Central memory CD4-positive, alpha-beta T cell (primary cell): Measurements from ENCODE around the gene RUNDC1.

Source experiments
- DNase-seq: peaks from one replicate; pipeline ENCODE4 v3.0.0; 2022

The RUNDC1 gene

DNA sequence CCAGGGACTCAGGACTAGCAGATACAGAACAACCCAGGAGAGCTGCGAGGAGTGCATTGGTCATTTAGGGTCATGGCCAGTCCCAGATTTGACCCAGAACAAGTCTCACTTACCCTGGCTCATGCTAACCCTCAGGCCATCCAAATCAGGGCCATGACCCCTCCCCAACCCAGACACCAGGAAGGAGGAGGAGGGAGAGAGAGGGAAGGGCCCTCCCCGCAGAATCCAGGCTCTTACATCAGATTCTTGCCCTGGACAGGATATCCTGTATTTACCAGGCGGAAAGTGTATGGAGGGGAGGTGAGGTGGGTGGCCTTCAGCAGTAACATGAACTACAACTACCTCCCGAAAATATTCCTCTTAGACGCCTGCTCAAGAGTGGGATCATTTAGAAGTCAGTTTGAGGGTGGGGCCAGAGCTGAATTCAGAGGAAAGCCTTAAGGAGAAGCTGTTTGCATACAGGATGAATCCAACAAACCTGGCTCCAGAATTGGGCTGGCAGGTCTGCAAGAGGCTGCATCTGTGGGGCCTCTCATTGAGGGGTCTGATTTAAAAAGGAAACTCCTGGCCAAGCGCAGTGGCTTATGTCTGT lies 39.8 kb downstream of the RUNDC1 start:
- no peak for DNase-seq

DNA sequence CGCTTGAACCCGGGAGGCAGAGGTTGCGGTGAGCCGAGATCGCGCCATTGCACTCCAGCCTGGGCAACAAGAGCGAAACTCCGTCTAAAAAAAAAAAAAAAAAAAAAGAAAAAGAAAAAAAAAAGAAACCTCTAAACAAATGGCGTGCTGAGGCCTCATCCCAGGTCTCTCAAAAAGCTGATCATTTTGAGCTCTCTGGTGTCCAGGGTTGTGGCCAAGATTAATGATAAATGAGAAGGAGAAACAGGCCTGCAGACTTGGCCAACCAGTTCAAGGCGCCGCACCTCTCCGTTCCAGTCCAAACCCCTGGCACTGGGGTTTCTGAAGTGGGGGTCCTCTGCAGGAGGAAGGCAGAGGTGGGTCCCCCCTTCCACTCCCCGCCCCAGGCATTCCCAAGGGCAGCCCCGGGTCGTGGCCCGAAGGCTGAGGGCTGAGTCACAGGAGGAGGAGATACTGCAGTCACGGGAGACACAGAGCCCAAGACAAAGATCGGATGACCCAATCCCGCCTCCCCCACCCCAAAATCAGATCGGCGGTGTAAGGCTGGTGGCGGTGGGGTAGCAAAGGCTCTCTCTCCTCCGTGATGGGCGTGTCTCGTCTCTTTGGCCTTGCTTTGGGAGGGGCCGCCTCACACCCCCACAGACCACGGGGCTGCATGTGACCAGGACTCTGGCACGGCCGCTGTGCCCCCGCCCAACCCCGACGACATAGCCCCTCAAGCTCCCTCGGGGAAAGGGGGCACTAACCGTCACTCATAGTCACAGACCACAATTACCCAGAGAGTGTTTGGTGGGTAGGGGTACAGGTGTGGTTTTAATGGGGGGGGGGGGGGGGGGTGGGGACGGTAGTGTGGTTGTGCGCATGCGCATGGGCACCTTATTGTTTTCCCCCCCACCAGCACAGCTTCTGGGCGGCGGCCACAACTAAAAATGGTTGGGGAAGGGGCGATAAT lies 40.7 kb downstream of the RUNDC1 start:
- DNase-seq = no peak

- DNase-seq = peak; percentile 51
These were observed 41.6 kb downstream of the RUNDC1 start, which contains the start of gene VAT1 for GRCh38 chr17:43021741-43022512. Gene VAT1 (minus strand): TSS chr17:43022385. CDS start chr17:43022322, 63 bp downstream.

DNA sequence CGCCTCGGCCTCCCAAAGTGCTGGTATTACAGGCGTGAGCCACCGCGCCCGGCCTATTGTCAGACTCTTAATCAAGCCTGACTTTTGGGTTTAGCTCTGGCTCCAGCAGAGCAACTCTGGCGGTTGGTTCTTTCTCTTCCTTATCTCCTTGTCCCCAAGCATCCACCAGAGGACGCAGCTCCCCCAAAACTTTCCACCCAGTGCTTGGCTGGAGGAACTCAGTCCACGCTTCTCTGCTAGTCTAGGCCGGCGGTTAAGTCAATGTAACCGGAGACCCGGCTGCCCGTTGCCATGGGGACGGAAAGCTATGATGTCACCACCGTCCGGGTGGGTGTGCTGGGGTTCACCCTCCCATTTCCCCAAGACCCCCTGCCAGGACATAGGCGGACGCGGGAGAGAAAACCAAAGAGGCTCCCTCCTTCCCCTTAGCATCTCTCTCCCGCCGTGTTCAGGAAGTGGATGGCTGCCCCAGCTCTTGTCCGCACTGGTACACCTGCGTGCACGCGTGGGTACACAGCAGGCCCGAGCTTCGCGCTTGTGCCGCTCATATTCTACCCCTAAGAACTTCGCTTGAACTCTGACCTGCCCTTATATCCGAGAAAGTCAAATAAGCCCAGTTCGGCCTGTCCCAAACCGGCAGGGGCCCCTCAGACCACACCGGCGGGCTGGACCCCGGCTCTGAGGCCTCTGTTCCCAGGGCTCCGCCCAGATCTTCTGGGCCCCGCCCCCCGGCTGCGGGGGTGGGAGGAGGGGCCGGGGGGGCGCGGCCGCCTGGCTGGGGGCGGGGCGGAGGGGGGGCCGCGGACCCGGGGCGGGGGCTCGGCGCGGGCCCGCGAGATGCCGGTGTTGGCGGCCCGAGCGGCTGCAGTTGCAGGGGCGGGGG lies 44.3 kb downstream of the RUNDC1 start, which contains the start of gene RND2:
RND2 (plus strand) TSS at position 825 of the 883 bp plus-strand sequence. CDS start 117 bp downstream, outside the sequence.
- peak; percentile 80 for DNase-seq

- DNase-seq = no peak
These were observed 44.9 kb downstream of the RUNDC1 start for GRCh38 chr17:43025290-43025657.

- DNase-seq = no peak
These were observed 45.6 kb downstream of the RUNDC1 start for GRCh38 chr17:43025766-43026537.

- no peak for DNase-seq
These were observed 46.2 kb downstream of the RUNDC1 start for GRCh38 chr17:43026595-43026994.

DNA sequence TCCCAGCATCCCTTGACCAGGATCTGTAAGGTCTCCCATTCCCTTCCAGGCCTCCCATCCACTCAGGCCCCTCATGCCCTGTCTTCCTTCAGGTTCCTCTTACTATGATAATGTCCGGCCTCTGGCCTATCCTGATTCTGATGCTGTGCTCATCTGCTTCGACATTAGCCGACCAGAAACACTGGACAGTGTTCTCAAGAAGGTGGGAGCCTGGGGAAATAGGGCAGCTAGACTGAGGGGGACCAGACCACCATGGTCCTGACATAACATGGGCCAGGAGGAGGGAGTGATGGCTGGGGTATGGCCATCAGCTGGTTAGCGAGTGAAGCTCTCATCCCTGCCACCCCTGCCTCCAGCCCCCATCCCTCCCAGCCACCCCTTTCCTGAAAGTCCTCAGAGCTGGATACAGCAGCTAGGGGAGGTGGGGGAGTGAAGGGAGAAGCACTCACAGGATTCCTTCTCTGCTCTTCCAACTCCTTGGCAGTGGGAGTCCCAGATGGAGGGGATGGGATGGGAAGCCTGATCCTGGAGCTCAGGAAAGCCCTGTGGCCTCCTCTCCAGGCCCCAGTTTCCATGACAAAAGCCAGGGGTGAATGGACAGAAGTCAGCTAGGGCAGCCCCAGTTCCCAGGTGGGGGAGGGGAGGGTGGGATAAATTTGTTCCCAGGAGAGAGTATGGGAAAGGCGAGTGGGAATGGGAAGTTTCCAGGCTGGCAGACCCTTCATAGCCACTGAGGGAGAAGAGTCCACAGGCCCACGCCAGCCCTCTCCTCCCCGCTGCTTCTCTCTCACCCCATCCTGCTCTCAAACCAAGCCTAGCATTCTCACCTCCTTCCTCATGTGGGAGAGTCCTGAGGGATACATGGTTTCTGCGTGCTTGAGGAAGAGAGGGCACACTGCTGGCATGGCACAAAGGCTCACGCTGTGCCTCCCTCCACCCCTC lies 47.0 kb downstream of the RUNDC1 start:
- DNase-seq = no peak

DNA sequence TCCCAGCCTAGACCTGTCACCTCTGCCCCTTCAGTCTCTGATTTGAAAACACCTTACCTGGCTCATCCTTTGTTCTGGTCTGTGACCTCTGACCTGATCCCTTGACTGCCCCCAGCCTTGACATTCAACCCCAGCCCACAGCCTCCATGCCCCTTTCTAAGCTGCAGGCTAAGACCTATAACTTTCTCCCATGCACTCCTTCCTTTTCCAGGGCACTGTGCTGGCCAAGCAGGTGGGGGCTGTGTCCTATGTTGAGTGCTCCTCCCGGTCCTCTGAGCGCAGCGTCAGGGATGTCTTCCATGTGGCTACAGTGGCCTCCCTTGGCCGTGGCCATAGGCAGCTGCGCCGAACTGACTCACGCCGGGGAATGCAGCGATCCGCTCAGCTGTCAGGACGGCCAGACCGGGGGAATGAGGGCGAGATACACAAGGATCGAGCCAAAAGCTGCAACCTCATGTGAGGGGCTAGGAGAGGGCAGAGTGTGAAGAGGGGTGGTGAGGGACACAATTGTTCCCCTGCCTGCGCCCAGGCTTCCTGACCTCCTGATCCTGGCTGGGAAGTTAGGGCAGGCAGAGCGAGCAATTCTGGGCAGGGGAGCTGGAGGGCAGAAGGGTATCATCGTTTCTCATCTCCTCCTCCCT lies 48.0 kb downstream of the RUNDC1 start:
- no peak for DNase-seq

DNA sequence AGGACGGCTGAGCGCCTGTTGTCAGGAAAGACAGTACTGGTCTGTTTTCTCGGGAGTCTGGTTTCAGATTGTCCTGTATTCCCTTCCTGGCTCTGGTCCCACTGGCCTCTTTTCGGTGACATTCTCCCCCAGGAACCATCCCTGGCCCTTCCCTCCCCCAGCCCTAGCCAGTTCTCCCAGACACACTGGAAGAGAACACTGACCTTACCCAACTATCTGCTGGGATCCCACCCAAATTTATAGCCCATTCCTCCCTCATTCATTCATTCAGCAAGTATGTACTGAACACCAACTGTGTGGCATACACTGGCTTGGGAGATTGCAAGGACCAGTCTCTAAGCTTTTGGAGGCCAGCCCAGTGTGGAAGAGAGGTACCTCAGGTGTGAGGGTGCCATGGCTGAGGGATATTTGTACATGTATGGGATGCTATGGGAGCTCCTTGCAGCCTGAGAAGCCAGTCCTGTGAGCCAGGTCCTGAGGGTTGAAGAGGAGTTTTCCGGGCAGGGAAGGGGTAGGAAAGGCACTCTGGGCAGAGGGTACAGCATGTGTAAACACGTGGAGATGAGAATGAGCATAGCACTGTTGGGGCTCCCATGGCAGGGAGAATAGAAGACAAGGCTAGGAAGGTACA lies 49.9 kb downstream of the RUNDC1 start:
- no peak for DNase-seq

GRCh38 chr17:43031666-43032065 lies 51.3 kb downstream of the RUNDC1 start:
- no peak for DNase-seq

DNA sequence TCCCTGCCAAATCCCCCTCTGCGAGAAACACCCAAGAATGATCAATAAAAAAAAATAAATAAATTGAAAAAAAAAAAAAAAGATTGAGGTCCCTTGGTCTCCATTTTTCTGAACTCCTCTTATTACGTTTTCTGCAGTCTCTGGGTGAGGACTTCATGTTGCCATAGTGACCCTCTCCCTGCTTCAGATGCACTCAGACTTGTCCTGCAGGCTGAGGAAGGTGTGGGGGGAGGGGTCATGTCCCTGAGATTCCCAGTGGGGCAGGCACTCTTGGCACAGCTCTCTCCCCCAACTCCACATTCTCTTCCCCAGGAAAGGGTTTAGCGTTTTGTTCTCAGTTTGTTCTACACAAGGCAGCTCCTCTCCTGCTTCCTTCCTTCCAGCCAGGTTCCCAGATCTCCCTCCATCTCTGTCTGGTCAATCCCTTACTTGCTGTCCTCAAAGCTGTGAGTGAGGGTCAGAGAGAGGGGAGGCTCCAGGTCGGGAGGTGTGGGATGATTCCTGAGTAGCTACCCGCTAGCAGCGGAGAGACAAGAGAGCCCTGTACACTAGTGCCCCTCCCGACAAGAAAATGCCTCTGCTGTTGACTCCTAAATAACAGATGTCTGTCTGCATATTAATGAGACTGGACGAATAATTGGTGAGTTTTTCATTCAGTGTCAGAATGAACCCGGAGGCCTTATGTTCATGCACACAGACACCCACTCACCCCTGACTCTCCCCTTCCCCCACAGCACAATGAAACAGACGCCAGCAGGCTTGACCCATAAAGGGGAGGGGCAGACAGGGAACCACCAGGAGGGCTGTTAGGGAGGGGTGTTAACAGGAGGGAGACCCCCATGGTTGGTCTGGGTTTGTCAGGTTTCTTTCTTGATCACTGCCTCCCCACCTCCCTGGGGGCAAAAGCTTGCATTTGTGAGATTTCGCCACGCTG lies 53.9 kb downstream of the RUNDC1 start:
- DNase-seq = no peak

DNA sequence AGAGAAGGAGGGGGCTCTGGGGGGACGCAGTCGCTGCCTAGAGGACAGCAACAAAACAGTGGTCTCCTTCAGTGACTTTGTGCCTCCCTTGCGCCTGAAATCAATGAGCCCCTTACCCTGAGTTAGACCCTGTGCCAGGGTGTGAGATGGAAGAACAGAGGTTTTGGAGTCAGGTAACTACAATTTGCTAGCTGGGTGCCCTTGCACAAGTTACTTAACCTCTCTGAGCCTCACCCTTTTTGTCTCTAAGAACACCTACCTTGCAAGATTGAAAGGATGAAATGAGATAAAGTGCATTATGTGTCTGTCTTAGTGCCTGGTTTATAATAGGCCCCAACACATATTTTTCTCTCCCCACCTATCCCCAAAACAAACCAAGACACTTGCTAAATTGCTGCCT lies 54.5 kb downstream of the RUNDC1 start:
- no peak for DNase-seq

- no peak for DNase-seq
These were observed 59.3 kb downstream of the RUNDC1 start for GRCh38 chr17:43039646-43040045.

DNA sequence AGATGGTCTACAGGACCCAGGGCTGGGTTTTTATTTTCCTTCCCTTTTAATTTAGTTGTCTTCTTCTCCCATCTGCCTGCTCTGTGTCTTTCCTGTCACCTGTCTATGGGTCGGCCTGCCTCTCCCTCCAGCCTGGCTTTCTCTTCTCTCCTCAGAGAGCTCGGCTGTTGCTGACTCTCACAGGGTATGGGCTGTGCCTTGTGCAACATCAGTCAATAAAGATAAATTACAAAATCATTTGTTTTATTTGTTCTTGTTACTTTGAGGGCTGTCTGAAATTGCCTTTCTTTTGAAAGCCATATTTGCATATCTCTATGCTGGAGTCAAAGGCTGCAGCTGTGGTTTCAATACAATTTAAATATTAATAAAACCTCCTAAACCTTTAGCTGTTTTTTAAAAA lies 60.3 kb downstream of the RUNDC1 start:
- DNase-seq = no peak

GRCh38 chr17:43042025-43042628 lies 61.8 kb downstream of the RUNDC1 start:
- DNase-seq = no peak
